Measurements from ENCODE around the gene VAMP8.
"Not testable (repeated sequence)": the region's sequence is repeated elsewhere in the genome, so short reads cannot be mapped to it uniquely, and the experiment has no call there.

The VAMP8 gene

GRCh38 chr2:85547859-85548607, 29.4 kb upstream of the VAMP8 start:
- no peak for DNase-seq

GRCh38 chr2:85548608-85548900, 28.8 kb upstream of the VAMP8 start:
- DNase-seq, result no peak

- no peak for DNase-seq
These were observed 28.3 kb upstream of the VAMP8 start for GRCh38 chr2:85549095-85549494.

GRCh38 chr2:85549826-85550225, 27.6 kb upstream of the VAMP8 start:
- no peak for DNase-seq

GRCh38 chr2:85550486-85550885, 26.9 kb upstream of the VAMP8 start:
- no peak for DNase-seq

- peak; percentile 46 to 72 for DNase-seq
These were observed 25.4 kb upstream of the VAMP8 start for GRCh38 chr2:85551698-85552678.

- DNase-seq, result no peak
These were observed 24.2 kb upstream of the VAMP8 start for GRCh38 chr2:85553184-85553583.

GRCh38 chr2:85554980-85555612, 22.3 kb upstream of the VAMP8 start:
- no peak for DNase-seq

DNA sequence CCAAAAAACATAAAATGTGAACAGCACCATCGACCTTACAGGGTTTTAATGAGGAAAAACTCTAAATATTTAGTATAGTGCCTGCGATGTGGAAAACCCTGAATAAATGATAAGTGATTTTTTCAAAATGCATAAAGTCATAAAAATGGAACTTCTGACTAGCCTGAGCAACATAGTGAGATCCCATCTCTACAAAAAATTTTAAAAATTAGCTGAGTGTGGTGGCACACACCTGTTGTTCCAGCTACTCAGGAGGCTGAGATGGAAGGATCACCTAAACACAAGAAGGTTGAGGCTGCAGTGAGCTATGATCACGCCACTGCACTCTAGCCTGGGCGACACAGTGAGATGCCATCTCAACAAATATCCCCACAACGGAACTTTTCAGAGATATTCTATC, 20.3 kb upstream of the VAMP8 start:
- DNase-seq, result no peak

DNA sequence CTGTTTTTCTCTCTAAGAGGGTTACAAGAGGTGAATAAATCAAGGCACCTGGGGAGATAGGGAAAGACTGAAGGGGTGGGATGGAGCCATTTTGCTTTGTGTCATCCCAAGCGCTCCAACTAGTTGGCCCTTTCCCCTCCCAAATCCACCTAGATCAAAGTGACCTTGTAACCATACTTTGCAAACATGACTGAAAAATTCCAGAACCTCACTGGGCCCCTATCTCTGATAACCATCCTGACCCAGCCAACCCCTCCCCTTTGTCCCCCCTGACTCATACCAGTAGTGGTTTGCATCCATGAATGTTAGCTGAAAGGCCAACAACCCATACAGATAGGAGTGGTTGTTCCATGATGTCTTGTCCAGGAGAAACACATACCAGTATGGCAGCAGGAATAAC, 19.2 kb upstream of the VAMP8 start:
- DNase-seq, result no peak

GRCh38 chr2:85560403-85560726, 17.0 kb upstream of the VAMP8 start:
- not testable (repeated sequence) for DNase-seq

DNA sequence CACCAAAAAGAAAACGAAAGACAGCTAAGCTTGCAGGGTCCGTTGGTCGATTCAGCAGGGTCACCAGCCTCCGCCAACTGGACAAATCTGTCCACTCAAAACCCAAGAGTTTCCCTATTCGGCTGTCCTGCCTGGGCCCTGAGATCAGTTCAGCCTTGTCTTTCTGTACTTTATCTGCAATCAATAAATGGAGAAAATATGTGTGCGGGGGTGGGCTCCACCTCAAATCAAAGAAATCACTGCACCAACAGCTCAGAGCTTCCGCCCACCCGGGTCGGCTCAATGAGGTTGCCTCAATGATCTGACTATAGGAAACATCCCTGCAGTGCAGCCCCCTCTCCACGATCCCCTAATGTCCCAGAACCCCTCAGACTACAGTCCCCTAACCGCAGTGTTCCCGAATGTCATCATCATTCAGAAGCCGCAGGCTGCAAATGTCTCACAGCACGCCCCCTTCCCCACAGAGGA, 16.5 kb upstream of the VAMP8 start:
- no peak for DNase-seq

DNA sequence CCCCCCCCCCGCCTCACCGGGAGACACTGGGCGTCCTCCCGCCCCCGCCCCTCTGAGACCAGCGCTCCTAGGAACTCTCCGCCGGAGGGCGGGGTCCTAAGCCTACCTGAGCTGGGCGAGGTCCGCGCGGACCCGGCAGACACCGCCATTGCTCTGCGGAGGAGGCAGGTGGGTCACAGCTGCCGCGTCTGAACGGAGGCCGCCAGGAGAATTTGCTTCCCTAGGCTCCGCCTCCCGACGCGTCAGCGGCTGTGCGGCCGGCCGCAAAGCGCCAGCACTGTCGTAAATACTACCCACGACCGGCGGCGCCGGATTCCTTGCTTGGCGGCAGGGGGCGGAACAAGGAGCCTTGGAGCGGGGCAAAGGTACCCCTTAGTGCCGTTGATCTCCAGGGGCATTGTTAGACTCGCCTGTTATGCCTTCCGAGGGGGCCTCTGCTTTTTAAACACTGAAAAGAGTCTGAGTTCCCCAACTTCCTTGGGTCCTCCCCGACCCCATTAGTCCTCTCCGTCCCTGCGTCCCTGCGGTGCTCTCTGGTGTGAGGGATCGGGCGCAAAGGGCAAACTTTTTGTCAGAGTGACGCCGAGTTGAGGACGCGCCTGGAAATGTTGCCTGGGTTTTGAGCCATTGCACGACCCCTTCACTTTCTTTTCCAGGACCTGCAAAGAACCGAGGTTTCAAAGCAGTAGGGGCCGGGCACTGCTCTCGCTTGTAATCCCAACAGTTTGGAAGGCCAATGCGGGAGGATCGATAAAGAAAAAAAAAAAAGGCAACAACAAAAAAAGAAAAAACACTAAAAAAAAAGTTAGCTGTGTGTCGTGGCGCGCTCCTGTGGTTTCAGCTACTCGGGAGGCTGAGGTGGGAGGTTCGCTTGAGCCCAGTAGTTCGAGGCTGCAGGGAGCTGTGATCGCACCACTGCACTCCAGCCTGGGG, 15.8 kb upstream of the VAMP8 start, which contains the start of gene GGCX:
Gene GGCX, minus strand, starts transcription at position 214 of the 933 bp plus-strand sequence. Its CDS starts 65 bp downstream, at position 149.
- DNase-seq, result peak; percentile 97

DNA sequence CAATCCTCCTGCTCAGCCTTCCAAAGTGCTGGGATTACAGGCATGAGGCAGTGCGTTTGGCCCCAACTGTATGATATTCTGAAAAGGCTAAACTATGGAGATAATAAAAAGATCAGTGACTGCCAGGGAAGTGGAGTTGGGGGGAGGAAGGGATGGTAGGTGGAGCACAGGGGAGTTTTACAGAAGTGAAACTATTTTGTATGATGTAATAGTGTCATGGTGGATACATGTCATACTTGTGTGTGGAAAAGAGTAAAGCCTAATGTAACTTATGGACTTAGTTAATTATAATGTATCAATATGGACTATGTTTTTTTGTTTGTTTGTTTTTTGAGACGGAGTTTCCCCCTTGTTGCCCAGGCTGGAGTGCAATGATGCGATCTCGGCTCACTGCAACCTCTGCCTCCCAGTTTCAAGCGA, 13.2 kb upstream of the VAMP8 start:
- DNase-seq, result no peak

DNA sequence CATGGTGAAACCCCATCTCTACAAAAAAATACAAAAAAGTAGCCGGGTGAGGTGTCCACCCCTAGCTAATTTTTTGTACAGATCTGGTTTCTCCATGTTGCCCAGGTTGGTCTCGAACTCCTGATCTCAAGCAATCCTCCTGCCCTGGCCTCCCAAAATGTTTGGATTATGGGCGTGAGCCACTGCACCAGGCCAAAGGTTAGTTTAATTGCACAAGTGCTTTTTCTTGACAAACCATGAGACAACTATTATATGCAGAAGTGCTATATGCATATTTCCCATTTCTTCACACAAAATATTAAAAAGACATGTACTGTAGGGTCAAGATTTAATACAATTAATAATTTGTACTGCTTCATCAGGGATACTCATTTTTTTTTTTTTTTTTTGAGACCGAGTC, 11.1 kb upstream of the VAMP8 start:
- no peak for DNase-seq

- no peak for DNase-seq
These were observed 1.6 kb upstream of the VAMP8 start for GRCh38 chr2:85575739-85576138.

DNA sequence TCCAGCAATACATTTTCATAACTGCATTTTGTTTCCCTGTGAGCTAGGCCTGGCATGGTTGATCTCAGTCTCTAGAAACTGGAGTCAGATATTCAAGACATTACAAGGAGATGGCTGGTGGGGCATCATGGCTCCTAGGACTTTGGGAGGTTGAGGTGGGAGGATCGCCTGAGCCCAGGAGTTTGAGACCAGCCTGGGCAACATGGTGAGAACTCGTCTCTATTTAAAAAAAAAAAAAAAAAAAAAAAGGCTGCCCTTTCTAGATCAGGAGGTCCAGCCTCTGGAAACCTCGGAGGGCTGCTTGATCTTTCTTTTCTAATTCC, 362 bp upstream of the VAMP8 start:
- no peak for DNase-seq

GRCh38 chr2:85578243-85579180, 1.1 kb downstream of the VAMP8 start:
- no peak for DNase-seq

DNA sequence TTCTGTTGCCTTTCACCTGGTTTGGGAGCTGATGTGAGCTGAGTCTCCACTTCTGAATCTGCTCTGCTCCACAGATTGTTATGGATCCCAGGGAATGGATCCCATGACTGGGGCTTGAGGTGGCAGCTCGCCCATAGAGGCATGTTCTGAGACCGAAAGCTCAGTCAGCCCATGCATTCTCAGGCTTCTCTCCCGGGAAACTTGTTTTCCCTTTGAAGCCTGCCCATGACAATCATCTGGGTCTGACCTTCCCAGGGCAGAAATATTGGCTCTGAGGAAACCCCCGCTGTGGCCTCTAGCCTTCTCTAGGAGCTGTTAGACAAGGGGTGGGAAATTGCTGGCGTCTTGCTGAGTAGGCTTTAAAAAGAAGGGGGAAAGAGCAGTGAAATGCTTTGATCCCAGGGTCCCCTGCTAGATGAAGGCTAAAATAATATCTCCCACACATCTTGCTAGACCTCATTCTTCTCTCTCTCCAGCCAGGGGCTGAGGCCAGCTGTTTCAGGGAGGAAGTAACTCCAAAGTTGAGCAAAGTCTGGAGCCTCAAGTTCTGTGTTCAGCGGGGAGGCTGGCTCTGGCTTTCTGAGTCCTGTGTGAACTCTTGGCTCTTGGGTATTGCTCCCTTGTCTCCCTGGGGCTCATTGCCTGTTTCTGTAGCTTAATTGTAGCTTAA, 2.0 kb downstream of the VAMP8 start:
- no peak for DNase-seq

- no peak for DNase-seq
These were observed 2.8 kb downstream of the VAMP8 start for GRCh38 chr2:85580206-85580605.

DNA sequence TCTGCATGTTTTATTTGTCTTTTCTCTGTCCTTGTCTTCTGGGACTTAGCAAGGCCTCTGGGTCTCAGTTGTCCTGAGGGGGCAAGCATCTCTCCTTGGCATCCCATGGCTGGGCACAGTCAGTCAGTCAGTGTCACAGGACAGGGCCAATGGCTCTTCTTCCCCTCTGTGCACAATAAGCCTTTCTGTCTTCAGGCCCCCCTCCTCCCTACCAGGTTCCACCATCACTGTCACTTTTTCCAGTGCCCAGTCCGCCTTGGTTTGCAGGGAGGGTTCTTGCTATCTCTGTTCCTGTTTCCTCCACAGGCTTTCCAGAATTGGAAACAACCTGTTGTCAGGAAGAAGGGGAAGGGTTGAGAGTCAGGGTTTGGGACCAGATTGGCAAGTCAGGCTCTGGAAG, 5.1 kb downstream of the VAMP8 start:
- DNase-seq, result no peak

Measured in NCI-H1930 (cell line).